NT2/D1 (cell line): ENCODE data around the gene FSHR.
A peak's percentile ranks its signal among the peaks of the same experiment; 100 is the strongest.

ENCODE experiments used
- DNase-seq: peaks from one replicate; pipeline ENCODE4 v3.0.0-alpha.2; 2011; ENCODE audit warnings: low read depth, low spot score
- H3K27me3 ChIP-seq: 2 replicates; pipeline ENCODE4 v1.6.0; 2011; ENCODE audit warnings: mild to moderate bottlenecking; ENCODE audit not compliant: insufficient read length, insufficient read depth
- H3K36me3 ChIP-seq: 2 replicates; pipeline ENCODE4 v1.6.1; 2011; ENCODE audit warnings: mild to moderate bottlenecking, low read length, mixed read lengths; ENCODE audit not compliant: insufficient read depth, insufficient read length
- H3K4me1 ChIP-seq: 2 replicates; pipeline ENCODE4 v1.5.1; 2011; ENCODE audit not compliant: insufficient read depth, insufficient read length
- H3K4me3 ChIP-seq: 2 replicates; pipeline ENCODE4 v1.5.1; 2011; ENCODE audit warnings: low read depth; ENCODE audit not compliant: insufficient read length
- H3K9ac ChIP-seq: 2 replicates; pipeline ENCODE4 v1.6.0; 2011; ENCODE audit warnings: low read depth; ENCODE audit not compliant: insufficient read length
- H3K9me3 ChIP-seq: 2 replicates; pipeline ENCODE4 v1.5.1; 2011; ENCODE audit warnings: mild to moderate bottlenecking, low read length; ENCODE audit not compliant: insufficient read depth
- SUZ12 ChIP-seq: IDR thresholded peaks from 2 replicates; pipeline ENCODE4 v1.6.1; 2011; ENCODE audit not compliant: insufficient read length, insufficient read depth; ENCODE audit errors: extremely low read depth
- YY1 ChIP-seq: IDR thresholded peaks from 2 replicates; pipeline ENCODE4 v1.6.1; 2011; ENCODE audit not compliant: insufficient read length, insufficient read depth
- ZNF274 ChIP-seq: IDR thresholded peaks from 2 replicates; pipeline ENCODE4 v1.6.1; 2011; ENCODE audit warnings: mild to moderate bottlenecking, low read depth, low read length

The FSHR gene

DNA sequence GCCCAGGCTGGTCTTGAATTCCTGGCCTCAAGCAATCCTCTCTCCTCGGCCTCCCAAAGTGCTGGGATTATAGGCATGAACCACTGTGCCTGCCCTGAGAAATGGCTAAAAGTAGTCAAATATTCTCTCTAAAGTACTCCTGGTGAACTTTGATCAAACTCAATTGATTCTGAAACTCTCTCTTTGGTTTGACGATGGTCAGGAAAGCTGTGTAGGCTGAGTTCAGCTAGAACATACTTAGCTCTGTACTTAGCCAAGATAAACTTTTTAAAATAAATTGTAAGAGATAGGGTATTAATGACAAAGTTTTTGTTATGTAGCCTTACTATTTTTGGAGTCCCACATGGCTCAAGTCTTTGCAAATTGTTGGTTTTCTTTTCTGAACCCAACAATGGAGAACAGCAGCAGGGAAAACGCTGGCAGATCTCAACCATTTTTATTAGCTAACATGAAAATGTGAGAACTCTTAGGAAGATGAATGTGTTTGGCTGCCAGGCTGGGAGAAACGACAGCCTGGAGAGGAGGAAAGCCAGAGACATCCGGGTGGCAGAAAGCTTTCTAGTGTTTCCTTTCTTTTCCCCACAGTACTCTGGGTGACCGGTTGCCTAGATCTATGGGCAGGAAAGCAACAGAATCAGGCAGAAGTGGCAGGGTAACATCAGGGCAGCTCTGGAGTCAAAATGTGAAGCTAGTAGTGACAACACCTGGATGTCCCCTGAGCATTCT, 205.8 kb downstream of the FSHR start:
- Histone ChIP-seq H3K9me3 (no peaks in the 10 kb centered on the region), H3K36me3 (no peaks in the 10 kb centered on the region), H3K9ac (no peak overlapping the region), H3K27me3 (no peaks in the 10 kb centered on the region), H3K4me3 (no peak overlapping the region), H3K4me1 (no peaks in the 10 kb centered on the region)
- no peak for DNase-seq
- no peak for TF ChIP-seq SUZ12
- no peak for TF ChIP-seq ZNF274
- no peak for TF ChIP-seq YY1

DNA sequence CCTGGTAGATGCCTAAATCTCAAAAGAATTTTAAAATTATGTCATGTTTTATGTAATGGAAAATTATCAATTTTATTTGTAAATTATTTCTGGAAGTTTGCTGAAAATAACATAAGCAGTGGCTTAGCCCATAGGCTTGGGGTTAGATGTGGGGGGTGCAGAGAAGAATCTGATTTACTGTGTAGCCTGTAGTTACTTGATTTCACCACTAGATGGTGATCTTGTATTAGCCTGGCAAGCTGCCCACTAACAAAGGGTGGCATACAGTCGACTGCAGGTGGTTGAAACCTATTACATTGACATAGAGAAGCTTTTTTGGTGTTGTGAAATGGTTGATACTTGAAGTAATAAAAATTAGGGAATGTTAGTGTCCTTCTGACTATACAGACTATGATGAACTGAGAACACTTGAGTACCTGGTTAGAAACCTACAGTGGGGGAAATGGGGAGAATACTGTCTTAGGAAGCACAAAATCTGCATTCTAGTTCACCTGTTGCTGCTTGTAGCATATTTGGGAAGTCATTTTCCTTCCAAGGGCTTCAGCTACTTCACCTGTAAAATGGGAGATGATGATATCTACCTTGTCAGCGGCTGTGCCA, 207.8 kb downstream of the FSHR start:
- Histone ChIP-seq H3K4me3 (no peak overlapping the region), H3K9ac (no peak overlapping the region), H3K27me3 (no peaks in the 10 kb centered on the region), H3K9me3 (no peaks in the 10 kb centered on the region), H3K36me3 (no peaks in the 10 kb centered on the region), H3K4me1 (no peaks in the 10 kb centered on the region)
- no peak for TF ChIP-seq ZNF274
- peak; percentile 20 for DNase-seq

DNA sequence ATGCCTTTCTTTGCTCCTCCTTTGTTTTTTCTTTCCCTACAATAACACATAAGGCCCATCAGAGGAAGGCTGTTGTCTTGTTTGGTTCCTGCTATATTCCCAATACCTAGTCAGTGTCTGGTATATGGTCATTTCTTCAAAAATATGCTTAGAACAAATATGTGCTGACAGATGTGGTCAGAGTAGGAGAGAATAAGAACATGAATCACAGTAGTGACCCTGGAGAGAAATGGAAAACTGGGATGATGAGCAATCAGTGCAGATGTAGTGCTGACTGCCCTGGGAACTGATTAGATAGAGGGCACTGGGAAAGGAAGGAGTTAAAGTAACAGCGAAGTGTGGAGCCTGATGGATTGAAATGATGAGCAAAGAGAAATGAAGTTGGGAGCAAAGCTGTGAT, 209.4 kb downstream of the FSHR start:
- Histone ChIP-seq H3K27me3 (no peaks in the 10 kb centered on the region), H3K9me3 (no peaks in the 10 kb centered on the region), H3K4me3 (no peak overlapping the region), H3K36me3 (no peaks in the 10 kb centered on the region), H3K9ac (no peak overlapping the region), H3K4me1 (no peaks in the 10 kb centered on the region)
- TF ChIP-seq YY1 (no peak), SUZ12 (no peak), ZNF274 (no peak)
- no peak for DNase-seq

DNA sequence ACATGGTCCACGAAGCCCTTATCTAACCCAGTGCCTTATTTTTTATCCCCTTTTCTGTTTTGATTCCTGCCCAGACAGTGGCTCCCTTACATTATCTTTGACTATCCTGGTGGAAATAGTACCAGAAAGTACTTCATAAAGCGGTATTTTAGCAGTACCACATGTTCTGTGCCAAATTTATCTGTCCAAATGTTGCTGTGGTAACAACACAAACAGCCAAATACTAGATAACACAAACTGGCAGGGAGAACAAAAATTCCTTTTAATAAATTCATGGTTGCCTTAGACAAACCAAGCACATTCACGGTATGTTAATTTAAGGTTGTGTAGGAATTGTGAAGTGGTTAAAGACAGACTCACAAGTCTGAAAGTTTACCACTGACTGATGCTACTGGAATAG, 210.9 kb downstream of the FSHR start:
- Histone ChIP-seq H3K27me3 (no peaks in the 10 kb centered on the region), H3K9me3 (no peaks in the 10 kb centered on the region), H3K36me3 (no peaks in the 10 kb centered on the region), H3K4me1 (no peaks in the 10 kb centered on the region), H3K4me3 (no peak overlapping the region), H3K9ac (no peak overlapping the region)
- TF ChIP-seq SUZ12 (no peak), ZNF274 (no peak), YY1 (no peak)
- DNase-seq = no peak

DNA sequence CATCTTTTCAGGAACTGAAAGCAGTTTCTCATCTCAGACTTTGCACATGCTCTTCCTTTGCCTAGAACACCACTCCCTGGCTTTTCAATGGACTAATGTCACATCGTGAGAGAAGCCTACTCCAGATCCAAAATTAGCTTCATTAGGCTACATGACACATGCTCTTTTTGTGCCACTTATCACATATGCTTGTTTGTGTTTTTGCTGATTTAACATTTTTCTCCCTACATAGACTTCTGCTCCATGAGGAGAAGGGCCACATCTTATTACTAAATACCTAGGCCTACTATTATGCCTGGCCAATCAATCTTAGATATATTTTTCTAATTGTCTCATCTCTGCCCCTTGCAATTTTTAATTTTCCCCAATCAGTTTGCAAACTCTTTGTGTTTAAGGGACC, 212.4 kb downstream of the FSHR start:
- H3K36me3 ChIP-seq = no peaks in the 10 kb centered on the region
- no peak overlapping the region for H3K4me3 ChIP-seq
- H3K9me3 ChIP-seq = no peaks in the 10 kb centered on the region
- DNase-seq = no peak
- H3K4me1 ChIP-seq = no peaks in the 10 kb centered on the region
- no peak overlapping the region for H3K9ac ChIP-seq
- TF ChIP-seq ZNF274 (no peak), YY1 (no peak), SUZ12 (no peak)
- H3K27me3 ChIP-seq = no peaks in the 10 kb centered on the region

DNA sequence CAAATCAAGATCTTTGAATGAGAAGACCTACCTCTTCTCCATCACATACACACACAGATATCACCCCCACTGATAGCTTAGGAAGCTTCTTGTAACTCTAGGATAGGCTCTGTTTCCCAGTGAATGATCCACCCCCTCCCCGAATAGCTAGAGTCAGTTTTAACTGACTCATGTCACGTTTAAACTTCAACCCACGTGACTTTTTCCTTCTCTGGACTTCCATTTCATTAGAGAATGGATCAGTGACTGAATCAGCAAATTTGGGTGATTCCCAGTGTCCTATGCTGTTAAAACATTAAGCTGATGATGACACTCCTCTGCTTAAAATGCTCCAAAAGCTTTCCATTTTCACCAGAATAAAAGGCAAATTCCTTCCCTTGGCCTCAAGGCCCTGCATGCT, 212.9 kb downstream of the FSHR start:
- no peak for TF ChIP-seq SUZ12
- no peak for TF ChIP-seq ZNF274
- no peak for TF ChIP-seq YY1
- no peak overlapping the region for H3K4me3 ChIP-seq
- no peak for DNase-seq
- no peaks in the 10 kb centered on the region for H3K27me3 ChIP-seq
- H3K9me3 ChIP-seq = no peaks in the 10 kb centered on the region
- H3K4me1 ChIP-seq = no peaks in the 10 kb centered on the region
- no peak overlapping the region for H3K9ac ChIP-seq
- no peaks in the 10 kb centered on the region for H3K36me3 ChIP-seq

DNA sequence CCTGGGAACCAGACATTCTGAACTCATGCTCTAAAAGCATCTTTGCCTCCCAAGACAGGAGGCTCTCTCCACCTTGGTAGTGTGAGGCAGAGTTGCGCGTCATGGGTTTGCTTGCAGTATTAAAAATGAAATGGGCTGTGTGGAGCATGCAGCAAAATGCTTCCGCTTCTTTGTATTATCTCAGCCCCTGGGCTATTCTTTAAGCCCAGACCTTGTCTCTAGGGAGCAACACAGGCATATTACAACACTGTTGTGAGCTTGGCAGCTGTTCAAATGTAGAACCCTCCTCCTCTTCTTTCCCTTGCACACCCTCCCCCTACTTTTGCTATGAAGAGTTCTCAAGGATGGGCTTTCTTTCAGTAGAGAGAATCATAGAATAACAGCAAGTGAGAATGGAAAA, 213.7 kb downstream of the FSHR start:
- no peak for DNase-seq
- TF ChIP-seq SUZ12 (no peak), ZNF274 (no peak), YY1 (no peak)
- no peak overlapping the region for H3K4me3 ChIP-seq

DNA sequence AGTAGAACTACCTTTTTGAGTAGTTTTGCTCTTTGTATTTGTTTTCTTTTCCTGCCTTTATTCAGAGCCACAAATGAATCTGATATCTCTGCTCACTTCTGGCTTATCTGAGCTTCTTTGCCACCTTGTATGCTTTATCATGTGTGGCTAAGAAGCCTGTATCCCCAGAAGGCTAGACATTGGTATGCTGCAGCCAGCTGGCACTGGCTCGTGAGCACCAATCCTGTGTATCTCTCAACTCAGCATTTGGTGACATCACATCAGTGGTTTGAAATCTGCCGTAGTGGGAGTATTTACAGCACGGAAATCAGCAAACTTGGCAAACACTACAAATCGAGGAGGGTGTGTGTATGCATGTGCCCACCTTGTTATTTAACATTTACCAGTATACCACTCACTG, 215.1 kb downstream of the FSHR start:
- H3K9me3 ChIP-seq = no peaks in the 10 kb centered on the region
- no peak overlapping the region for H3K4me3 ChIP-seq
- H3K36me3 ChIP-seq = no peaks in the 10 kb centered on the region
- TF ChIP-seq SUZ12 (no peak), ZNF274 (no peak), YY1 (no peak)
- H3K27me3 ChIP-seq = no peaks in the 10 kb centered on the region
- no peaks in the 10 kb centered on the region for H3K4me1 ChIP-seq
- no peak overlapping the region for H3K9ac ChIP-seq
- no peak for DNase-seq

More for the DNA sequence above, 213.7 kb downstream of the FSHR start:
- H3K9ac ChIP-seq = no peak overlapping the region
- H3K27me3 ChIP-seq = no peaks in the 10 kb centered on the region
- no peaks in the 10 kb centered on the region for H3K9me3 ChIP-seq
- H3K36me3 ChIP-seq = no peaks in the 10 kb centered on the region
- H3K4me1 ChIP-seq = no peaks in the 10 kb centered on the region
